ENCODE results near the gene CERT1.
"Not testable (repeated sequence)": the region's sequence is repeated elsewhere in the genome, so short reads cannot be mapped to it uniquely, and the experiment has no call there.

Gene CERT1

DNA sequence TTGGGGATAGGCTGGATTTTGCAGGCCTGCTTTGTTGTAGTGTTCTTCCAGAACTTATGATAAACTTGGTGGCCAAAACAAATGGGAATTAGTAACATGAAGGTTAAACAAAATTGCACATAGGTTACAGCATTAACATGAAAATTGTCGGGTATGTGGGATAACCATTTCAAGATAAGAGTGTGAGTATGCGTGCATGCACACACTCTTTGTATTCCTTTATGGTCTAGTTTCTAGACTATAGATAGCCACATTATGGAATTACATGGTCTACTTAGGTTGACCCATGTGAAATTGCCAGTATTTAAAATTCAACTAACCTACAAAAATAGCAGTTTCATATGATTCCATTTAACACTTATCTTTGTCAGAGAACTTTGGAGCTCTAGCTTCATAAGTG is 173.0 kb downstream of the CERT1 start:
- DNase-seq, result no peak

DNA sequence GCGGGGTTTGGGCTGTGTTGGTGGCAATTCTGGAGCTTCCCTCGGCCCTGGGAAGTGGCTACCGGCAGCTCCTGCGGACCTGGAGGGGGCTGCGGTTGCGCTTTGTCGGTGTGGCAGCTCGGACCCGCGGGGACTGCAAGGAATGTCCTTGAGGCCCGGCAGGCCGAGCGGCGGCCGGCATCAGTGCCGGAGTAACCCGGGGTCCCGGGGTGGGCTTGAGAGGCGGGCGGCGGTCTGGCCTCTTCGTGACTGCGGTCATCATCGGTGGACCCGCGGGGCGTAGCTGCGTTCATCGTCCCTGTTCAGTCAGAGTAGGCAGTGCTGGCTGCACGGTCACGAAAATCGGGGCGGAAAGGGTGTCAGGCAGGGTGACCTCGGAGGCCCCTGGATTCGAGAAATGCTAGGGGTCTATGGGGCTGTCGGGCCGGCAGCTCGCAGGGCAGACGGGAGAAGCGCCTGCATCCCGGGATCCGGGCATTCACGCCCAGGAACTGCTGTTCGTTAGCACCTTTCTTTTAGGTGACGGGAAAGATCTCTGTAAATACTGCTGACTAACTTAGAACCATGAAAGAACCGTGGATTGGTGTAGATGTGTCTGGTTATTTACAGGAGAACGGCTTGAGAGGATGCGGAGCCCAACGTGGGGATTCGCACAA is 173.9 kb downstream of the CERT1 start:
- peak; percentile 76 for DNase-seq

DNA sequence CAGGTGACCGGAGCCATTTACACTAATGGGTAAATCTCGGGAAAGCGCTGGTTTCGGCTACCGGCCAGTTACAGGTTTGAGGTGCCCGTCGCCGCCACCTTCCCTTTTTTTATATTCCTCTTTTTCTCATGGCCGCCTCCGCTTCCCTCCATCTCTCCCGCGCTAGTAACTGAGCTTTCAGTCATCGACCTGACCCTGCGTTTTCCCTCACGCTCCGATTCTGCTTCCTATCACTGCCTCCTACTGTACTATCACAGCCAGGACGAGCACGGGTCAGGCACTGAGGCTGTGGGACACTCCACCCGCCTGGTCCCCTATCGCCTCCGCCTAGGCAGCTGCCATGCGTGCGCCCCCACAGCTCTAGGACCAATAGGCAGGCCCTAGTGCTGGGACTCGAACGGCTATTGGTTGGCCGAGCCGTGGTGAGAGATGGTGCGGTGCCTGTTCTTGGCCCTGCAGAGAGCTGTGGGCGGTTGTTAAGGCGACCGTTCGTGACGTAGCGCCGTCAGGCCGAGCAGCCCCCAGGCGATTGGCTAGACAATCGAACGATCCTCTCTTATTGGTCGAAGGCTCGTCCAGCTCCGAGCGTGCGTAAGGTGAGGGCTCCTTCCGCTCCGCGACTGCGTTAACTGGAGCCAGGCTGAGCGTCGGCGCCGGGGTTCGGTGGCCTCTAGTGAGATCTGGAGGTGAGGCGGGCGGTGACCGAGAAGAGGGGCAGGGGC is 174.7 kb downstream of the CERT1 start, which contains the start of gene HMGCR:
Gene HMGCR, plus strand, starts transcription at position 606 of the 722 bp plus-strand sequence. CDS start 5,386 bp downstream, outside the sequence.
- peak; percentile 99 for DNase-seq

DNA sequence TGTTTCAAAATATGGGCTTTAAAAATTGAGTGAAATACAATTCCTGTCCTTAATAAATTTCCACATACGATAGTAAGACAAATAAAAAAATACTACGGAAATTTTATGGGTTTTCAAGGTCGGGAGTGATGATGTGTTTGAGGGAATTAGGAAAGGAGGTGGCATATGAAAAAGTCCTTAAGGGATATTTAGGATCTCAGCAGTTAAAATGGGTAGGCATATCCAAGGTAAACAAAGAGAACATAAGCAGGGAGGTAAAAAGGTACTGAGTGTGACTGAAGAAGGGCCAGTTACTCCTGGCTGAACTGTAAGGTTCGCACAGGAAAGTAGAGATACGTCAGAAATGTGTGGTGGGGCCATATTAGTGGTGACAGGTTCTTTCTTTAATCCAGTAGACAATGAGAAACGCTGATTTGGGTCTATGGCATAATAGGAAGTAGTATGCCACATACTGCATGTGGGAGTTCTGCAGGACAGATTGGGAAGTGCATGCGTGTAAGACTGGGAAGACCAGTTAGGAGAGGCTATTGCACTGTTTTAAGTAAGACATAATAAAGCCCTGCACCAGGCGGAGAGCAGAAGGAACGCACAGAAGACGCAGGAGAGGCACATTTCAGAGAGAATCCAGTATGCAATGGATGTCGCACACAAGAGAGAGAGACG is 175.3 kb downstream of the CERT1 start:
- DNase-seq, result peak; percentile 88

DNA sequence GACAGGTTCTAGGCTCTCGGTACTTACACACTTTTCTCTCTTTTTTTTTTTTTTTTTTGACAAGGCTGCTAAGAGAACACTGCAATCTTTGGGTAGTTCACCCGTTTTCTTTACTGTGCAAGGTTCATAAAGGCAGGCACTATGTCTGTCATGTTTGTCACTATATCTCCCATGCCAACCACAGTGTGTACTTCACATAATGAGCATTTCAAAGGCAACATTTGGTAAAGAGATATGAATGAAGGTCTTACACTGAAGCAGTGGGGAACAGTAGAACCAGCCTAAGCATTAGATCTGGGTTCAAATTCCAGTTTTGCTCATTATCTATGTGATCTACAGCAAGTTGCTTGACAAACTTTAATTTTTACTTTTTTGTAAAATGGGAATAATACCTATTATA is 175.9 kb downstream of the CERT1 start:
- DNase-seq, result no peak

DNA sequence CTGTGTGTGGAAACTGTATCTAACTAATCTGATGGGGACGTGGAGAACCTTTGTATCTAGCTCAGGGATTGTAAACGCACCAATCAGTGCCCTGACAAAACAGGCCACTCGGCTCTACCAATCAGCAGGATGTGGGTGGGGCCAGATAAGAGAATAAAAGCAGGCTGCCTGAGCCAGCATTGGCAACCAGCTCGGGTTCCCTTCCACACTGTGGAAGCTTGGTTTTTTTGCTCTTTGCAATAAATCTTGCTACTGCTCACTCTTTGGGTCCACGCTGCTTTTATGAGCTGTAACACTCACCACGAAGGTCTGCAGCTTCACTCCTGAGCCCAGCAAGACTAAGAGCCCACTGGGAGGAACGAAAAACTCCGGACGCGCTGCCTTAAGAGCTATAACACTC is 177.0 kb downstream of the CERT1 start:
- DNase-seq, result not testable (repeated sequence)

DNA sequence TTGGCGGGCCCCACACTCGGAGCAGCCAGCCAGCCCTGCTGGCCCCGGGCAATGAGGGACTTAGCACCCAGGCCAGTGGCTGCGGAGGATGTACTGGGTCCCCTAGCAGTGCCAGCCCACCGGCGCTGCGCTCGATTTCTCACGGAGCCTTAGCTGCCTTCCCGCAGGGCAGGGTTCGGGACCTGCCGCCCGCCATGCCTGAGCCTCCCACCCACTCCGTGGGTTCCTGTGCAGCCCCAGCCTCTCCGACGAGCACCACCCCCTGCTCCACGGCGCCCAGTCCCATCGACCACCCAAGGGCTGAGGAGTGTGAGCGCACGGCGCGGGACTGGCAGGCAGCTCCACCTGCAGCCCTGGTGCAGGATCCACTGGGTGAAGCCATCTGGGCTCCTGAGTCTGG is 177.7 kb downstream of the CERT1 start:
- DNase-seq, result not testable (repeated sequence)

DNA sequence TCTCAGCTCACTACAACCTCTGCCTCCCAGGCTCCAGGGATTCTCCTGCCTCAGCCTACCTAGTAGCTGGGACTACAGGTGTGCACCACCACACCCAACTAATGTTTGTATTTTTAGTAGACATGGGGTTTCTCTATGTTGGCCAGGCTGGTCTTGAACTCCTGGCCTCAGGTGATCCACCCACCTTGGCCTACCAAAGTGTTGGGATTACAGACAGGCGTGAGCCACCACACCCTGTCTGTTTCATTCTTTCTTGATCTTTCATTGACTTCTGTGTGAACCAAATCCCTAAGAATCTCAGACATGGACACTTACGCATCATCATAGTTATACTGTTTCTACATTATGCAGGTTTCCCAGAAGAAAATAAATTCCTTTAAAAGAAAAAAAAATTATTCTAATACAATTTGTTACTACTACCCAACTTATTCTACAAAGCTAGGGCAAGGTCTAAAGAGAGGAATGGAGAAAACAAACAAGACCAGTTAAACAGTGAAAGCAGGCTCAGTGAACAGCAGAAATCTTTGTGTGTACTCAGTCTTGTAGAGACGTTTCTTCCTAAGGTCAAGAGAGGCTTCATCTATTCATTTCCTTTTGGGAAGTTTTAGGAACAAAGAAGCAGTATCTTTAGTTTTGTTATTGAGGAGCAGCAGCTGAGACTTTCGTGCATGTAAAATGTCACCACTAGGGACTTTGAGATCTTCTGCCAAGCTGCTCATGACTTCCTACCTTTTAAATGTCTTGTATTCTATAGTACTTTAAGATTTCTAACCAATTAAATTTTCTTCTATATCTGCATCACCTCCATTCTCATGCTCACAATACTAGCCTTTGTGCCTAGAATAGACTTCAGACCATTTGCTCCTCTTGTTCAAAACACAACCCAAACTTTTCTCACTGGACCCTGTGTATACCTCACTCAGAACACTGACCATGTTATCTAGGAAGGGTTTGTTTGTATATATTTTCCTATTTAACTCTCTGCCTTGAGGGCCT is 180.0 kb downstream of the CERT1 start:
- no peak for DNase-seq

DNA sequence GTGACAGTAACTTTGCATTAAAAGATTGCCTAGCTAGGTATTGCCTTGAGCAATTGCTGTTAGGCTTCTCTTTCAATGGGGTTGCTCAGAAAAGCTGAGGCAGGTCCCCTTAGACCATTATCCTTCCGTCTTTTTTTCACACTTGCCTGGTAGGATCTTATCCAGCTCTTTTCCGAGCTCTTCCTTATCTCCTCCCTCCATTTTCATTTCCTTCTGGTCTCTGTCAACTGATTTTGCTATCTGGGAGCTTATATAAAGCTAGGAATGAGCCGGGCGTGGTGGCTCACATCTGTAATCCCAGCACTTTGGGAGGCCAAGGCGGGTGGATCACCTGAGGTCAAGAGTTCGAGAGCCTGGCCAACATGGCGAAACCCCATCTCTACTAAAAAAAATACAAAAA is 181.0 kb downstream of the CERT1 start:
- no peak for DNase-seq

Measured in eye (tissue), 1 donor.